Measurements from ENCODE around the gene PVALEF. TPM values are rescaled to one million over a fixed set of nuclear protein-coding genes. Genes with fewer than 3 reads are reported as not detected.

PVALEF gene
- total and polyA plus RNA-seq, 9 donors, result not detected

DNA sequence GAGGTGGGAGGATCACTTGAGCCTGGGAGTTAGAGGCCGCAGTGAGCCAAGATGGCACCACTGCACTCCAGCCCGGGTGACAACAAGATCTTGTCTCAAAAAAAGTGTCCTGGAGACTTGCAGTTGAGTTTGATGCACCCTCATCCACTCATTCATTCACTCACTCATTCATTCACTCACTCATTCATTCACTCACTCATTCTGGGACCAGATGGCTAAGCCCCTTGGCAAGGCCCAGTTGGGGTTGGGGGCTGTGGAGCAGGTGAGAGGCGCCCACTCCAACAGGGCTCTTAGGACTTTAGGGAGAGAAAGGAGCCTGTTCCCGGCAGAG is 1.9 kb downstream of the PVALEF start:
- DNase-seq, result no peak
- Histone ChIP-seq H3K27ac (no peak overlapping the region), H3K9me3 (no peaks in the 10 kb centered on the region), H3K27me3 (no peaks in the 10 kb centered on the region), H3K36me3 (no peaks in the 10 kb centered on the region), H3K4me3 (no peak overlapping the region), H3K4me1 (ENCODE audit: insufficient read depth) (no peaks in the 10 kb centered on the region)
- TF ChIP-seq, protein P1, sequence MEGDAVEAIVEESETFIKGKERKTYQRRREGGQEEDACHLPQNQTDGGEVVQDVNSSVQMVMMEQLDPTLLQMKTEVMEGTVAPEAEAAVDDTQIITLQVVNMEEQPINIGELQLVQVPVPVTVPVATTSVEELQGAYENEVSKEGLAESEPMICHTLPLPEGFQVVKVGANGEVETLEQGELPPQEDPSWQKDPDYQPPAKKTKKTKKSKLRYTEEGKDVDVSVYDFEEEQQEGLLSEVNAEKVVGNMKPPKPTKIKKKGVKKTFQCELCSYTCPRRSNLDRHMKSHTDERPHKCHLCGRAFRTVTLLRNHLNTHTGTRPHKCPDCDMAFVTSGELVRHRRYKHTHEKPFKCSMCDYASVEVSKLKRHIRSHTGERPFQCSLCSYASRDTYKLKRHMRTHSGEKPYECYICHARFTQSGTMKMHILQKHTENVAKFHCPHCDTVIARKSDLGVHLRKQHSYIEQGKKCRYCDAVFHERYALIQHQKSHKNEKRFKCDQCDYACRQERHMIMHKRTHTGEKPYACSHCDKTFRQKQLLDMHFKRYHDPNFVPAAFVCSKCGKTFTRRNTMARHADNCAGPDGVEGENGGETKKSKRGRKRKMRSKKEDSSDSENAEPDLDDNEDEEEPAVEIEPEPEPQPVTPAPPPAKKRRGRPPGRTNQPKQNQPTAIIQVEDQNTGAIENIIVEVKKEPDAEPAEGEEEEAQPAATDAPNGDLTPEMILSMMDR (IDR thresholded peaks at IDR 0.05), result no peak
- TF ChIP-seq POLR2A (IDR thresholded peaks at IDR 0.05) (no peak), EP300 (IDR thresholded peaks at IDR 0.05) (no peak)
- intact Hi-C loops (cut with DNase I), result no loop called here
- 94 to 96% (median 94%) methylated on average over 4 of the region's 4 CpGs for WGBS, 3 donors

DNA sequence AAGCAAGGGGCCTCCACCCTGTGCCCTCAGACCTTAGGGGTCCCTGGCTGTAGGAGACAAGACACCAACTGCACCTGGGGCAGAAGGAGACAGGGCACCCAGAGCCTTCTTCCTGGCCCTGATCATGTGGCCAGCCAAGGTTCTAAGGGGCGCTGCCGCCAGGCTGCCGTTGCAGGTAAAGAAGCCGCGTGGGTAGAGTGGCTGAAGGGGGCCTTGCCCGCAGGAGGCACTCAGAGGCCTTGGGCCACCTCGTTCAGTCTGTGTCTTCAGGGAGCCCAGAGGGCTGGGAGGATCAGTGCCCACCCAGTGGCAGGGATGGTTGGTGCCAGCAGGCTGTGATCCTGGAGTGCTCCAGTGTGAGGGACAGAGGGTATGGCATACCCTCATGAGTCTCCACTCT is 2.3 kb downstream of the PVALEF start:
- intact Hi-C loops (cut with DNase I), result no loop called here
- no peak overlapping the region for H3K4me3 ChIP-seq
- 87 to 98% (median 88%) methylated on average over 7 of the region's 7 CpGs for WGBS, 3 donors
- no peak for DNase-seq
- H3K9me3 ChIP-seq, result no peaks in the 10 kb centered on the region
- TF ChIP-seq, protein P1 (IDR thresholded peaks at IDR 0.05), result no peak
- no peak for TF ChIP-seq POLR2A (IDR thresholded peaks at IDR 0.05)
- TF ChIP-seq EP300 (IDR thresholded peaks at IDR 0.05), result no peak
- no peaks in the 10 kb centered on the region for H3K4me1 ChIP-seq (ENCODE audit: insufficient read depth)
- no peaks in the 10 kb centered on the region for H3K27me3 ChIP-seq
- H3K27ac ChIP-seq, result no peak overlapping the region
- no peaks in the 10 kb centered on the region for H3K36me3 ChIP-seq

- H3K27ac ChIP-seq, result no peak overlapping the region
- DNase-seq, result no peak
- no peaks in the 10 kb centered on the region for H3K36me3 ChIP-seq
- no peaks in the 10 kb centered on the region for H3K27me3 ChIP-seq
- intact Hi-C loops (cut with DNase I), result no loop called here
- TF ChIP-seq EP300 (IDR thresholded peaks at IDR 0.05), result no peak
- TF ChIP-seq, protein P1 (IDR thresholded peaks at IDR 0.05), result no peak
- TF ChIP-seq POLR2A (IDR thresholded peaks at IDR 0.05), result no peak
- H3K4me1 ChIP-seq (ENCODE audit: insufficient read depth), result no peaks in the 10 kb centered on the region
- no peak overlapping the region for H3K4me3 ChIP-seq
- no peaks in the 10 kb centered on the region for H3K9me3 ChIP-seq
- 75 to 95% (median 95%) methylated on average over 3 of the region's 3 CpGs for WGBS, 3 donors
Measured at GRCh38 chr17:81169870-81170309, 4.6 kb downstream of the PVALEF start.

DNA sequence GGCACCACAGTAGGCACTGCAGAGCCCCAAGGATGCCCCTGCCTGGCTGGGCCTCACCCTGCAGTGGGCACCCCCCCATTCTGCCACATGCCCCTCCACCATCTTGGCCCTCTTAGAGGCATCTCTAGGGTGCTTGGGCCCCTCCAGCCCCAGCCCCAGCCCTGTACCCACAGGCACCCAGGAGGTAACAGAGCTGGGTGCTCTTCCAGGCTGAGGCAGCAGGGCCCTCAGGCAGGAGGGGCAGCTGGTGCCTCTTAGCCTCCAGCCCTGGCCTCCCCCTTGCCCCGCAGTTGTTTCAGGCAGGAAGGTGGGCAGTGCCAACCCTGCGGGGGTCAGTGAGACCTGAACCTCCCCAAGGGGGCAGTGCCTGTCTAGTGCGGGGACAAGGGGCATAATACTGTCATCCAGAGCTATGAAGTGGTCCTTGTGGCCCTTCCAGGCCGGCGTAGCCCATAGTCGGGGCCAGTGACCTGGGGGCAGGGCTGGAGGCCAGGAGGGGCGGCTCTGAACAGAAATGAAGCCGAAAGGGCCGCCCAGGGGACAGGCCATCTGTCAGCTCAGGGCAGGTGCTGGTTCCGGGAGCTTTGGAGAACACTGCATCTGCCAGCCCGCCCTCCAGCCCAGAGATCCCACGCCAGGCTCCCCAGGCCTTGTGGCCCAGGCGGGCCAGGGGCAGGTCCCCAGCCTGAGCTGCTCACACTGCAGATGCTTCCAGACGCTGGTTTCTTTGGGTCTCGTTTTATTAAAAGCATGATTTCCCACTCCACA is 5.6 kb downstream of the PVALEF start:
- no peak for TF ChIP-seq POLR2A (IDR thresholded peaks at IDR 0.05)
- TF ChIP-seq, protein P1 (IDR thresholded peaks at IDR 0.05), result no peak
- TF ChIP-seq EP300 (IDR thresholded peaks at IDR 0.05), result no peak
- H3K36me3 ChIP-seq, result no peaks in the 10 kb centered on the region
- no peak overlapping the region for H3K4me3 ChIP-seq
- intact Hi-C loops (cut with DNase I), result no loop called here
- H3K9me3 ChIP-seq, result no peaks in the 10 kb centered on the region
- 82 to 92% (median 86%) methylated on average over 11 to 15 of the region's 15 CpGs for WGBS, 3 donors
- no peak overlapping the region for H3K27ac ChIP-seq
- no peak for DNase-seq
- H3K27me3 ChIP-seq, result no peaks in the 10 kb centered on the region
- no peaks in the 10 kb centered on the region for H3K4me1 ChIP-seq (ENCODE audit: insufficient read depth)
